Fibroblast of pulmonary artery (primary cell): Measurements from ENCODE around the gene HOXC10.

ENCODE experiments used
- DNase-seq: peaks from one replicate; pipeline ENCODE4 v3.0.0-alpha.2; 2010; ENCODE audit warnings: low read depth
- H3K4me3 ChIP-seq: replicated peaks from 2 replicates; pipeline ENCODE4 v1.5.1; 2011; ENCODE audit warnings: low read depth, mild to moderate bottlenecking, control low read depth, low read length, moderate library complexity
- CTCF ChIP-seq: IDR thresholded peaks from 2 replicates; pipeline ENCODE4 v1.5.1; 2011; ENCODE audit warnings: mild to moderate bottlenecking, control low read depth, low read length, inconsistent platforms; ENCODE audit errors: missing control alignments

HOXC10 gene

DNA sequence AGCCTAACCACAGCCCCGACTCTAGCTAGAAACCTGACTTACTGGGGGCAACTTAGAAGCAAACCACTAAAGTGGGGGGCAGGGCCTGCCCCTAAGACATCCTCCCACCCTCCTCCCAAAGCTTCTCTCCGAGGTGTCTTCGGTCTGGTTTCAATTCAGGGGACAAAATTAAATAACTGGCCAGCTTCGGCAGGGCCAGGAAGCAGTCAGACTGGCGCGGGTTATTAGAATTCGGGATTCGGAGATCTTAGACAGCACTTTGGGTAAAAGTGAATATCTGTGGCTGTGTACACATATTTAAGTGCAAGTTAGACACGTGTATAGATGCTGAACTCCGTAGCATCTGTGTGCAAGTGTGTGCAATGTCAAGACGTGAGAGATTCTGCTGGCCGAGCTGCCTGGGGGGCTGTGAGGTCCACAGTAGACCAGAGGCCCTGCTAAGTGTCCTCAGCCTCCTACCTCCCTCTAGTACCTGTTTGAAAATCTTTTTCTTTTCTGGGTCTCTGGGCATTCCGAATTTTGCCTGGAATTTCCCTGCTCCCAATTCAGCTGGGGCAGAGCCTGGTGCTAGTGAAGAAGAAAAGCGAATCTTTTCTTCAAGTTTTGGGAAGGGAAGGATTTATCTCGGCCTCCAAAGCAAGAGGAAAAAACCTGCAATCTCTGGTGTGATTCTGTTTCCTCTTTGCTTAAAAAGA, 4.0 kb upstream of the HOXC10 start:
- DNase-seq: no peak
- H3K4me3 ChIP-seq: no peak overlapping the region
- no peak for TF ChIP-seq CTCF

- H3K4me3 ChIP-seq: no peak overlapping the region
- no peak for DNase-seq
- no peak for TF ChIP-seq CTCF
Measured at GRCh38 chr12:53981634-53982565, 3.0 kb upstream of the HOXC10 start.

DNA sequence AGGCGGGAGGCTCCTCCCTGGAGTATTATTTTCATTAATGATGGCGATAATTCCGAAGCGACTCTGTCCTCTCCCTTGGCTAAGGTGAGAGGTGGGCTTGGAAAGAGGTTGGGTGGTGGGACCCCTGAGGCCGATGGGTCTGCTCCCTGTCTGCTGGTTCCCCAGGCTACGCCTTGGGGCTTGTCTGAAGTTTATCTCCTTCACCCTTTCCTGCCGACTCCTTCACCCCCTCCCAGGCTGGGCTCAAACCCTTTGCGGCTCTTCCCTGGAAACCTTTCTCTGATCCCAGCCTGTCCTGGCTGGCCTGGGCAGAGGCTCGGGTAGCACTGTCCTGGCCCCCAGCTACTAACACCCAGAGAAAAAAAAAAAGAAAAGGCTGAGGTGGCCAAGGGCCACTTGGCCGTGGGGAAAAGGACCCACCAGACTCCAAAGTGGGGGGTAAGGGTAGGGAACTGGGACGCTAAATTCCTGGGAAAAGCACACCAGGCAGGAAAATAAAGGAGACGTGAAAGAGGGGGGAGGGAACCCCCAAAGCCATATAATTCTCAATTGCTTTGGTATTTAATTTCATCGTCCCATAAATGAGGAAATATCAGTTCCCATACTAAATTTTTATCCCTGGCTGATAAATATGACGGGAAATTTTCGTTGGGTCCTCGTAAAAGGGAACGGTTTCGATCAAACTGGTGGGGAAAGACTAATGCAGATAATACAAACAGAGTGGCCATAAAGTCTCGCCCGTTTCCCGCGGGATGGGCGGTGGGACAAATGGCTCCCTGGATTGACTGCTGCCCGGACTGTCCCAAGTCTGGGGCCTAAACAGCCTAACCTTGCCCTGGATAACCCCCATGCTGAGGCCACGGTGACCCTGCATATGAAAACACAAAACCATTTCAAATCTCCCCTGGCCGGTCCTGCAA, 2.0 kb upstream of the HOXC10 start:
- TF ChIP-seq CTCF: no peak
- DNase-seq: no peak
- no peak overlapping the region for H3K4me3 ChIP-seq

GRCh38 chr12:53983568-53983949, 1.4 kb upstream of the HOXC10 start:
- no peak overlapping the region for H3K4me3 ChIP-seq
- TF ChIP-seq CTCF: no peak

DNA sequence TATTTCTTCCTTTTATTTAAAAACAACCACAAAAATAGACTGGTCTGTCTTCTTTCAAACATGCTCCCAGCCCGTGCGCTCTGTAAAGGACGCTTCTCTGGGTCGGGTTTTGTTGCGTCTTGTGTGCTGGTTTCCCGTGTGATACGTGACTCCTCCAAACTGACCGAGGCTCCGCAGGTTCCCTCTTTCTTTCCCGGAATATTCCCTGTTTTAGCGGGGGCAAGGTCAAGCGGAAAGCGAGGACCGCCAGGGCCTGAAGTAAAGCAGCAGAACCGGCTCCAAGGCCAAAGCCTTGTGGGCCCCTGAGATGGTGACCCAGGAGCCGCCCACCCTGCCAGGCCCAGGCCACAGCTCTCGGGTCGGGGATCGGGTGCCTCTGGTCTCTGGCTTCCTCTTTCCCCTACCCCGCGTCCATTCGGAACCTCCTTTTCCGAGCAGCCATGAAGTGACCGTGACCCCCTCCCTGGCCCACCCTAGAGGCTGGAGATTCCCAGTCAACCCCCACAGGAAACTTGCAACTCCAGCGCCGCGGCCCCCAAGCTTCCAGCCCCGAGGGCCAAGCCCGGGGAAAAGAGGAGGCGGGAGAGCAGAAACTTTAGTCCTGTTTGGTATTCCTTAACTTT, 885 bp upstream of the HOXC10 start:
- H3K4me3 ChIP-seq: no peak overlapping the region
- TF ChIP-seq CTCF: no peak
- no peak for DNase-seq

More at GRCh38 chr12:53983568-53983949, 1.4 kb upstream of the HOXC10 start:
- no peak for DNase-seq

DNA sequence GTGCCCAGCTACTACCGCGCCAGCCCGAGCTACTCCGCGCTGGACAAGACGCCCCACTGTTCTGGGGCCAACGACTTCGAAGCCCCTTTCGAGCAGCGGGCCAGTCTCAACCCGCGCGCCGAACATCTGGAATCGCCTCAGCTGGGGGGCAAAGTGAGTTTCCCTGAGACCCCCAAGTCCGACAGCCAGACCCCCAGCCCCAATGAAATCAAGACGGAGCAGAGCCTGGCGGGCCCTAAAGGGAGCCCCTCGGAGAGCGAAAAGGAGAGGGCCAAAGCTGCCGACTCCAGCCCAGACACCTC, 697 bp downstream of the HOXC10 start:
- no peak for TF ChIP-seq CTCF
- DNase-seq: no peak
- H3K4me3 ChIP-seq: no peak overlapping the region
